HepG2 (cell line): Measurements from ENCODE around the gene CNGA3. TPM values are rescaled to one million over a fixed set of nuclear protein-coding genes. Genes with fewer than 3 reads are reported as not detected.

ENCODE experiments used
- ATF3 ChIP-seq: sonication (generic); formaldehyde crosslinking; IDR thresholded peaks from 2 replicates; pipeline ENCODE4 v1.4.0; 2020; ENCODE audit warnings: missing genetic modification reagents
- CREB1 ChIP-seq, 2 experiments: fragments of 450-650 bp in 1 of 2; IDR thresholded peaks; 2 replicates each; pipeline ENCODE4 v1.6.1; 2016 to 2017; ENCODE audit warnings: control low read depth in 1 of 2, mild to moderate bottlenecking in 1 of 2, missing compliant biosample characterization in 1 of 2, missing genetic modification characterization in 1 of 2
- HOXA3 ChIP-seq: sonication (generic); formaldehyde crosslinking; IDR thresholded peaks from 2 replicates; pipeline ENCODE4 v1.5.0; 2020; ENCODE audit warnings: missing genetic modification reagents
- KDM5B ChIP-seq: sonication (generic); formaldehyde crosslinking; IDR thresholded peaks from 2 replicates; pipeline ENCODE4 v1.4.0; 2020; ENCODE audit warnings: missing genetic modification reagents, mild to moderate bottlenecking, borderline replicate concordance
- KLF6 ChIP-seq: IDR thresholded peaks from 2 replicates; pipeline ENCODE4 v1.8.0; 2016; ENCODE audit warnings: missing biosample characterization, missing genetic modification reagents
- MED8 ChIP-seq: sonication (generic); formaldehyde crosslinking; IDR thresholded peaks from 2 replicates; pipeline ENCODE4 v1.8.1; 2023; ENCODE audit warnings: mild to moderate bottlenecking, missing genetic modification reagents; ENCODE audit not compliant: insufficient replicate concordance
- MXI1 ChIP-seq: IDR thresholded peaks from 3 replicates; pipeline ENCODE4 v1.6.1; 2012; ENCODE audit warnings: low read depth, low read length, inconsistent platforms, borderline replicate concordance
- NAIF1 ChIP-seq: sonication (generic); formaldehyde crosslinking; IDR thresholded peaks from 2 replicates; pipeline ENCODE4 v1.5.0; 2020; ENCODE audit warnings: mild to moderate bottlenecking, missing genetic modification reagents, borderline replicate concordance
- NFRKB ChIP-seq: fragments of 450-650 bp; IDR thresholded peaks from 2 replicates; pipeline ENCODE4 v1.6.1; 2017
- RAD21 ChIP-seq: fragments of 450-650 bp; formaldehyde crosslinking; IDR thresholded peaks from 2 replicates; pipeline ENCODE4 v1.5.0; 2020; ENCODE audit warnings: mild to moderate bottlenecking
- RNF219 ChIP-seq: sonication (generic); formaldehyde crosslinking; IDR thresholded peaks from 2 replicates; pipeline ENCODE4 v1.5.0; 2020; ENCODE audit warnings: mild to moderate bottlenecking, missing genetic modification reagents
- SALL2 ChIP-seq: sonication (generic); formaldehyde crosslinking; IDR thresholded peaks from 2 replicates; pipeline ENCODE4 v1.8.1; 2023; ENCODE audit warnings: mild to moderate bottlenecking, missing genetic modification reagents, inconsistent platforms
- SP140L ChIP-seq: sonication (generic); formaldehyde crosslinking; IDR thresholded peaks from 2 replicates; pipeline ENCODE4 v1.4.0; 2020; ENCODE audit warnings: missing genetic modification reagents, borderline replicate concordance
- SP4 ChIP-seq: sonication (generic); formaldehyde crosslinking; IDR thresholded peaks from 2 replicates; pipeline ENCODE4 v1.8.1; 2023; ENCODE audit warnings: mild to moderate bottlenecking, missing genetic modification reagents
- ZFP36L2 ChIP-seq: sonication (generic); formaldehyde crosslinking; IDR thresholded peaks from 2 replicates; pipeline ENCODE4 v1.4.0; 2020; ENCODE audit warnings: missing genetic modification reagents
- ZNF101 ChIP-seq: sonication (generic); formaldehyde crosslinking; IDR thresholded peaks from 2 replicates; pipeline ENCODE4 v1.4.0; 2020; ENCODE audit warnings: mild to moderate bottlenecking, low read depth, missing genetic modification reagents, borderline replicate concordance
- ZNF205 ChIP-seq: IDR thresholded peaks from 2 replicates; pipeline ENCODE4 v1.6.1; 2018; ENCODE audit warnings: missing biosample characterization, missing genetic modification reagents
- ZNF562 ChIP-seq: sonication (generic); formaldehyde crosslinking; IDR thresholded peaks from 2 replicates; pipeline ENCODE4 v1.8.0; 2022; ENCODE audit warnings: missing genetic modification reagents, borderline replicate concordance
- ZNF589 ChIP-seq: sonication (generic); formaldehyde crosslinking; conservative IDR thresholded peaks from 2 replicates; pipeline ENCODE4 v1.8.0; 2022; ENCODE audit warnings: mild to moderate bottlenecking, moderate library complexity, missing genetic modification reagents
- ZNF775 ChIP-seq: sonication (generic); formaldehyde crosslinking; IDR thresholded peaks from 2 replicates; pipeline ENCODE4 v1.4.0; 2020; ENCODE audit warnings: missing genetic modification reagents, mild to moderate bottlenecking, moderate library complexity, borderline replicate concordance
- ZNF83 ChIP-seq: sonication (generic); formaldehyde crosslinking; IDR thresholded peaks from 2 replicates; pipeline ENCODE4 v1.4.0; 2020; ENCODE audit warnings: missing genetic modification reagents, mild to moderate bottlenecking, borderline replicate concordance
- ZNF839 ChIP-seq: sonication (generic); formaldehyde crosslinking; IDR thresholded peaks from 2 replicates; pipeline ENCODE4 v1.4.0; 2020; ENCODE audit warnings: missing genetic modification reagents, mild to moderate bottlenecking, borderline replicate concordance
- ZSCAN21 ChIP-seq: sonication (generic); formaldehyde crosslinking; IDR thresholded peaks from 2 replicates; pipeline ENCODE4 v1.8.0; 2022; ENCODE audit warnings: mild to moderate bottlenecking, missing genetic modification reagents, moderate library complexity, borderline replicate concordance
- ZSCAN9 ChIP-seq: IDR thresholded peaks from 2 replicates; pipeline ENCODE4 v1.6.1; 2016; ENCODE audit warnings: borderline replicate concordance
- polyA plus RNA-seq, 8 experiments: library from polyadenylated mRNA; depleted of rRNA in 3 of 8; stranded (reverse) in 7 of 8; unstranded in 1 of 8; fragments of >200 nt; fragmentation: Illumina TruSeq in 4 of 8; extraction: Trizol in 4 of 8; gene quantifications; 2 replicates each; pipeline versions ENCODE4 v1.2.1 to v1.2.3, GENCODE V29; 2011 to 2016; ENCODE audit warnings: low read depth in 4 of 8, missing spikeins in 1 of 8, mixed read lengths in 1 of 8; ENCODE audit not compliant: insufficient read depth in 1 of 8
- total RNA-seq, 5 experiments: library from RNA; depleted of rRNA; stranded (reverse); fragments of >200 nt; fragmentation: Illumina TruSeq; extraction: Trizol; gene quantifications; 2 replicates each; pipeline ENCODE4 v1.2.3, GENCODE V29; 2016; ENCODE audit warnings: low read depth in 1 of 5
- TF ChIP-seq, protein P1 (sequence below): conservative IDR thresholded peaks from 2 replicates; pipeline ENCODE4 v1.6.1; 2018; ENCODE audit warnings: missing genetic modification reagents
- TF ChIP-seq, protein P2 (sequence below): sonication (generic); formaldehyde crosslinking; IDR thresholded peaks from 2 replicates; pipeline ENCODE4 v1.8.1; 2023; ENCODE audit warnings: mild to moderate bottlenecking, inconsistent platforms, moderate library complexity, missing genetic modification reagents, borderline replicate concordance

Gene CNGA3
- total and polyA plus RNA-seq, 2 of the 13 experiments (the other 11 are each of a cell fraction or from before 2014, with no cell fraction given), result not detected

DNA sequence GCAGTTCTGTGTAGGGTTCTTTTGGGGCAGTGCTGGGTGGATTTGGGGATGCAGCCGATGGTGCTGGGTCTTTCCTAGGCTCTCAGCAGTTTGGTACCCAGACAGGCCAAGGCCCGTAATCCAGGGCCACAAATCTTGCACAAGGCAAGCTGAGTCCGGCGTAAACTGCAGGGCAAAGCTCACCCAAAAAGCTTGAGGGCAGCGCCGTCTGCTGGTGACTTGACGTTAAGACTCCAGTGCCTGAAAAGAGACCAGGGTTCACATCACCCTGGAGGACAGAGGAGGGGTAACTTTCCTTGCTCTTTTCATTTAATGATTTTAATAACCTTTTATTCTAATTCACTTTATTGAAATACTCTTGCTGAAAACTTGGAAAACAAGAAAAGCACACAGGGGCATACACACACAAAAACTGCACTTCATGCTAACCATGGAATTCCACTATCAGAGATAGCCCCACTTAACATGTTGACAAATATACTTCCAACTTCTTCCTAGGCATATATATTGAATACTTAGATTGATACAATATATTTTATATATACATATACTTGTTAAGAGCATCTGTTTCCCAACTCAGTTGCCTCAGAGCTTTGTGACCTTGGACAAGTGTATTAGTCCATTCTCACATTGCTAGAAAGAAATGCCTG is 38.9 kb downstream of the CNGA3 start (continued):
- TF ChIP-seq ZNF101 (CRISPR knock-in tag), result no peak
- TF ChIP-seq ZNF589 (CRISPR knock-in tag), result no peak
- TF ChIP-seq NAIF1 (CRISPR knock-in tag), result no peak
- TF ChIP-seq ZSCAN9 (CRISPR knock-in tag), result peak; percentile 74; the same call in 1 of the 2 replicates
- no peak for TF ChIP-seq MED8 (CRISPR knock-in tag)
- TF ChIP-seq NFRKB, result no peak
- no peak for TF ChIP-seq KLF6 (CRISPR knock-in tag)
- no peak for TF ChIP-seq ZNF775
- no peak for TF ChIP-seq ZNF839 (CRISPR knock-in tag)
- no peak for TF ChIP-seq ZNF83 (CRISPR knock-in tag)
- no peak for TF ChIP-seq SP140L
- no peak; the same call in 1 of the 2 replicates for TF ChIP-seq KDM5B (CRISPR knock-in tag)
- TF ChIP-seq CREB1 (IDR thresholded peaks at IDR 0.05), result no peak
- no peak for TF ChIP-seq CREB1 (CRISPR knock-in tag; IDR thresholded peaks at IDR 0.05)
- no peak for TF ChIP-seq ATF3
- peak; percentile 95 for TF ChIP-seq RAD21
- TF ChIP-seq ZFP36L2 (CRISPR knock-in tag), result 0 out of 2 replicates have a peak, but pooled peaks have one; percentile 47
- 0 out of 3 replicates have a peak, but pooled peaks have one; percentile 37 for TF ChIP-seq MXI1
- TF ChIP-seq SP4 (CRISPR knock-in tag), result no peak
- TF ChIP-seq ZNF562 (CRISPR knock-in tag), result no peak
- TF ChIP-seq SALL2 (CRISPR knock-in tag), result 0 out of 2 replicates have a peak, but pooled peaks have one; percentile 46
- TF ChIP-seq, protein P1, sequence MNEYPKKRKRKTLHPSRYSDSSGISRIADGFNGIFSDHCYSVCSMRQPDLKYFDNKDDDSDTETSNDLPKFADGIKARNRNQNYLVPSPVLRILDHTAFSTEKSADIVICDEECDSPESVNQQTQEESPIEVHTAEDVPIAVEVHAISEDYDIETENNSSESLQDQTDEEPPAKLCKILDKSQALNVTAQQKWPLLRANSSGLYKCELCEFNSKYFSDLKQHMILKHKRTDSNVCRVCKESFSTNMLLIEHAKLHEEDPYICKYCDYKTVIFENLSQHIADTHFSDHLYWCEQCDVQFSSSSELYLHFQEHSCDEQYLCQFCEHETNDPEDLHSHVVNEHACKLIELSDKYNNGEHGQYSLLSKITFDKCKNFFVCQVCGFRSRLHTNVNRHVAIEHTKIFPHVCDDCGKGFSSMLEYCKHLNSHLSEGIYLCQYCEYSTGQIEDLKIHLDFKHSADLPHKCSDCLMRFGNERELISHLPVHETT (CRISPR knock-in tag), result no peak
- peak; percentile 18; the same call in 1 of the 2 replicates for TF ChIP-seq HOXA3 (CRISPR knock-in tag)
- TF ChIP-seq, protein P2, sequence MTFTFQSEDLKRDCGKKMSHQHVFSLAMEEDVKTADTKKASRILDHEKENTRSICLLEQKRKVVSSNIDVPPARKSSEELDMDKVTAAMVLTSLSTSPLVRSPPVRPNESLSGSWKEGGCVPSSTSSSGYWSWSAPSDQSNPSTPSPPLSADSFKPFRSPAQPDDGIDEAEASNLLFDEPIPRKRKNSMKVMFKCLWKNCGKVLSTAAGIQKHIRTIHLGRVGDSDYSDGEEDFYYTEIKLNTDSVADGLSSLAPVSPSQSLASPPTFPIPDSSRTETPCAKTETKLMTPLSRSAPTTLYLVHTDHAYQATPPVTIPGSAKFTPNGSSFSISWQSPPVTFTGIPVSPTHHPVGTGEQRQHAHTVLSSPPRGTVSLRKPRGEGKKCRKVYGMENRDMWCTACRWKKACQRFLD, result no peak
- TF ChIP-seq RNF219 (CRISPR knock-in tag), result no peak
- TF ChIP-seq ZSCAN21, result no peak
- TF ChIP-seq ZNF205 (CRISPR knock-in tag), result no peak
